Thyroid gland (tissue), 4 donors: ENCODE data around the gene TMEM198.

ENCODE experiments used
- POLR2A ChIP-seq, 2 donors: fragments of 450-650 bp; IDR thresholded peaks; one replicate each; pipeline ENCODE4 v1.6.1; 2017; ENCODE audit warnings: antibody characterized with exemption in 2 of 2, mild to moderate bottlenecking in 2 of 2, moderate library complexity in 1 of 2
- TF ChIP-seq, protein P1 (sequence below), 6 experiments: fragments of 200-600 bp in 3 of 6; fragments of 450-650 bp in 3 of 6; sonication (generic) in 3 of 6; IDR thresholded peaks; one replicate each; pipeline ENCODE4 v1.5.1; 2016 to 2019; ENCODE audit warnings: antibody characterized with exemption in 6 of 6, mild to moderate bottlenecking in 2 of 6, inconsistent platforms in 1 of 6, moderate library complexity in 1 of 6

DNA sequence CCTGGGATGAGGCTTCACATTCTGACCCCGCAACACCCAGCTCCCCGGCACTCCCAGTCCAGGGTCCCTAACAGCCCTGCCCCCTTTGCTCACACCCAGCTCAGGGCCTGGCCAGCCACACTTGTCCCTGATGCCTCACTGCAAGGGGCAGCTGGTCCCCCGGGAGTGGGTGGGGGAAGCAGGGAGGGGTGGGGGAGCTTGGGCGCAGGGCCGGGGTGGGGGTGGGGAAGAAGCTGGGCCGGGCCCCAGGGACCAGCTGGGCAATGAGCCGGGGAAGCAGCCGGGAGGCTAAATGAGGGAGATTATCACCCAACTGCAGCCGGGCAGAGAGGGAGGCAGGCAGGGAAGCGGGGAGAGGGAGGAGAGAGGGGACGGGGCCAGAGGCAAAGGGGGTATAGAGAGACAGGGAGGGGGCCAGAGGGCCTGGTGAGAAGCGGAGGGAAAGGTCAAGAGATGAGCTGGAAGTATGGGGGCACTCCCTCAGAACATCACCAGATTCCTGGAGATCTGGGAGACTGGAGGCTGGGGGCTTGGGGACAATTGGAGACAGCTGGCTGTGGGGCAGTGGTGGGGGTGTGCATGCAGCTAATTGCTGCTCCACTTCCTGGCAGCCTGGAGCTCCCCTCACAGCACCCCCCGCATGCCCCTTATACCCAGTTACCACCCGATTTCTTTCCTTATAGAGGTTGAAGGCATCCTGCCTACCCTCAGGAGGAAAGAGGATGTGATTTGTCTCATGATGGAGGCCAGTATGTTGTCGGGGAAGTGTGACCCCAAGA is 32.1 kb upstream of the TMEM198 start:
- TF ChIP-seq, protein P1, sequence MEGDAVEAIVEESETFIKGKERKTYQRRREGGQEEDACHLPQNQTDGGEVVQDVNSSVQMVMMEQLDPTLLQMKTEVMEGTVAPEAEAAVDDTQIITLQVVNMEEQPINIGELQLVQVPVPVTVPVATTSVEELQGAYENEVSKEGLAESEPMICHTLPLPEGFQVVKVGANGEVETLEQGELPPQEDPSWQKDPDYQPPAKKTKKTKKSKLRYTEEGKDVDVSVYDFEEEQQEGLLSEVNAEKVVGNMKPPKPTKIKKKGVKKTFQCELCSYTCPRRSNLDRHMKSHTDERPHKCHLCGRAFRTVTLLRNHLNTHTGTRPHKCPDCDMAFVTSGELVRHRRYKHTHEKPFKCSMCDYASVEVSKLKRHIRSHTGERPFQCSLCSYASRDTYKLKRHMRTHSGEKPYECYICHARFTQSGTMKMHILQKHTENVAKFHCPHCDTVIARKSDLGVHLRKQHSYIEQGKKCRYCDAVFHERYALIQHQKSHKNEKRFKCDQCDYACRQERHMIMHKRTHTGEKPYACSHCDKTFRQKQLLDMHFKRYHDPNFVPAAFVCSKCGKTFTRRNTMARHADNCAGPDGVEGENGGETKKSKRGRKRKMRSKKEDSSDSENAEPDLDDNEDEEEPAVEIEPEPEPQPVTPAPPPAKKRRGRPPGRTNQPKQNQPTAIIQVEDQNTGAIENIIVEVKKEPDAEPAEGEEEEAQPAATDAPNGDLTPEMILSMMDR (IDR thresholded peaks at IDR 0.05), result no peak
- TF ChIP-seq POLR2A (IDR thresholded peaks at IDR 0.05), result no peak
